ENCODE measurements around the gene NOP9. TPM values are rescaled to one million over a fixed set of nuclear protein-coding genes. Genes with fewer than 3 reads are reported as not detected.

The NOP9 gene
- total RNA-seq: 17.2 and 18.5 TPM in 2 replicates

GRCh38 chr14:24299255-24300191 is at the start of gene NOP9, which contains the start of gene DHRS1:
TSS of gene NOP9 (plus strand) at chr14:24299850. CDS start at chr14:24299955, 105 bp downstream.
TSS of gene DHRS1 (minus strand) at chr14:24299780. CDS start at chr14:24299106, 674 bp downstream.

GRCh38 chr14:24262821-24263733 is 36.6 kb upstream of the NOP9 start, which contains the start of gene TGM1:
TSS of gene TGM1 (minus strand) at chr14:24263177. CDS start at chr14:24262352, 825 bp downstream.

GRCh38 chr14:24271134-24271833 is 28.4 kb upstream of the NOP9 start, which contains the start of gene RABGGTA:
TSS of gene RABGGTA (minus strand) at chr14:24271597. CDS start at chr14:24271115, 482 bp downstream.

GRCh38 chr14:24307575-24308341 is 8.1 kb downstream of the NOP9 start, which contains the start of gene CIDEB:
TSS of gene CIDEB (minus strand) at chr14:24307977. CDS start at chr14:24307858, 119 bp downstream.

DNA sequence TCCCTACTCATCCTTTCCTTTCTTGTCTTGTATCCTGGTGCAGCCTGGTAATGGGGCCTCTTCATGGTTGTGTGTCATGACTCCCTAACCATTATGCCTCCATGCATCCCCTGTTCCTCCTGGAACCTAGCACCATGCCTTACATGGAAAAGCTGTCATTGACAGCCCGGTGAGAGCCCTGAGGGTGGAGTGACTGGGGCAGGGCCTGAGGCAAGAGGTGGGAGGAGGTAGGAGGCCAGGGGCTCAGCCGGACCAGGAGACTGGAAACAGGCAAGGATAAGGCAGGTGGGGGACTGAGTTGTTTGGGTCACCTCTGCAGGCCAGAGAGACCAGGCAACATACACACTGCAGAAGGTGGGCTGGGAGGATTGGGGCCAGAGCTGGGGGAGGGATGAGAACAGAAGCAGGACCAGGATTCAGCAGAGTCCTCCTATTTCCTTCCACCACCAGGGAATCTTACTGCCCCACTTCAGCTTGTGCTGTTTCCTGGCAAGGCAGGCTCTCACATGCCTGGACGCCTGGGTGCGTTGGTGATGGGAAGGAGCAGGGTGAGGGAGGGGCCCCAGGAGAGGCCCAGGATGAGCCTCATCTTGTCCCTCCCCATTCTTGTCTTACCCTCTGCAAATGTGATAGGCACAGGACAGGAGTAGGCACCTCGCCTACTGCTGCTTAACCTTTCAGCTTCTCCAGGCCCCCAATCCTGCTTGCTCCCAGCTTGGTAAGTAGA is 10.1 kb downstream of the NOP9 start, which contains the start of gene LTB4R2:
LTB4R2 (plus strand) TSS at position 603 of the 727 bp plus-strand sequence. CDS start 525 bp downstream, outside the sequence.

DNA sequence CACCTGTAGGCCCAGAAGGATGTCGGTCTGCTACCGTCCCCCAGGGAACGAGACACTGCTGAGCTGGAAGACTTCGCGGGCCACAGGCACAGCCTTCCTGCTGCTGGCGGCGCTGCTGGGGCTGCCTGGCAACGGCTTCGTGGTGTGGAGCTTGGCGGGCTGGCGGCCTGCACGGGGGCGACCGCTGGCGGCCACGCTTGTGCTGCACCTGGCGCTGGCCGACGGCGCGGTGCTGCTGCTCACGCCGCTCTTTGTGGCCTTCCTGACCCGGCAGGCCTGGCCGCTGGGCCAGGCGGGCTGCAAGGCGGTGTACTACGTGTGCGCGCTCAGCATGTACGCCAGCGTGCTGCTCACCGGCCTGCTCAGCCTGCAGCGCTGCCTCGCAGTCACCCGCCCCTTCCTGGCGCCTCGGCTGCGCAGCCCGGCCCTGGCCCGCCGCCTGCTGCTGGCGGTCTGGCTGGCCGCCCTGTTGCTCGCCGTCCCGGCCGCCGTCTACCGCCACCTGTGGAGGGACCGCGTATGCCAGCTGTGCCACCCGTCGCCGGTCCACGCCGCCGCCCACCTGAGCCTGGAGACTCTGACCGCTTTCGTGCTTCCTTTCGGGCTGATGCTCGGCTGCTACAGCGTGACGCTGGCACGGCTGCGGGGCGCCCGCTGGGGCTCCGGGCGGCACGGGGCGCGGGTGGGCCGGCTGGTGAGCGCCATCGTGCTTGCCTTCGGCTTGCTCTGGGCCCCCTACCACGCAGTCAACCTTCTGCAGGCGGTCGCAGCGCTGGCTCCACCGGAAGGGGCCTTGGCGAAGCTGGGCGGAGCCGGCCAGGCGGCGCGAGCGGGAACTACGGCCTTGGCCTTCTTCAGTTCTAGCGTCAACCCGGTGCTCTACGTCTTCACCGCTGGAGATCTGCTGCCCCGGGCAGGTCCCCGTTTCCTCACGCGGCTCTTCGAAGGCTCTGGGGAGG is 11.3 kb downstream of the NOP9 start, which contains the start of gene LTB4R:
LTB4R (plus strand) TSS at position 857 of the 959 bp plus-strand sequence. CDS start 4,150 bp downstream, outside the sequence.

DNA sequence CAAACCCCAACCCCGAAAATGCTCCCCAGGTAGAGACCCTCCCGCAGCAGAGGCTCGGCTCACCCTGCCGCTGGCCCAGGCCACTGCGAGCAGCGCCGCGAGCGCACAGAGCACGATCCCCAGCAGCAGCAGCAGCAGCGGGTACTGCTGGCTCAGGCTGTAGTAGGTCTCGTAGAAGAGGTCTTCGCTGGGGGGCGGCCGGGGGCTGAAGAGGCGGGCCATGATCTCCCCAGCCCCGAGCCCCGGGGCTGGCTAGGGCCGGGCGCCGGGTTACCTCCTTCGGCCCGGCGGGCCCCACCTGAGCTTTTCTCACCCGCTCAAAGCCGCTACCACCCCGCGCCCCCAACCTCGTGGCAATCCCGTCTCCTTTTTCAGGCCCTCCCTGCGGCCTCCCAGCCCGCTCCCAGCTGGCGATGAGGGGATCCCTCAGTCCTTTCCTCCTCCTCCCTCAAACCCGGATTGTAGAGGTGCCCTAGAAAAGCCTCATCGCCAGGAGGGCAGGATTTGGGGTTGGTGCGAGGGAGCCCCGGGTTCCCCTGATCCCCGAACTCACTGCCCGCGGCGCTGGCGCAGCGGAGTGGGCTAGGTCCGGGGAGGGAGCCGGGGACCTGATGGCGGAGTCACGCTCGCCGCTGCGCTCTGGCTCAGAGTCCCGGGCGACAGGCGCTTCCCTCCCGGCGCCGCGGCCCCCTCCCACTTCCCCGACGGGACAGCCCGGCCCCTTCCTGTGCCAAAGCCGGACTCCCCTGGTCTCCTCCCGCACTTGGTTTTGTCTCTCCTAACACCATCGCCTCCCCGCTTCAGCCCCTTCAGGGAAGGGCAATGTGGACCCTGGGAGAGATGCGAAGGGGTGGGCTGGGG is 35.0 kb downstream of the NOP9 start, which contains the start of gene ADCY4:
ADCY4 (minus strand) TSS at position 641 of the 861 bp plus-strand sequence; CDS start at position 222, 419 bp downstream.

GRCh38 chr14:24339284-24340151 is 39.9 kb downstream of the NOP9 start, which contains the start of gene RIPK3:
TSS of gene RIPK3 (minus strand) at chr14:24339991. CDS start at chr14:24339826, 165 bp downstream.

Other genes with a start within 250 kb of the NOP9 start
- gene CARMIL3, start 247.8 kb upstream of the NOP9 start, total RNA-seq: under 0.01 TPM in 2 replicates
- gene CPNE6, start 228.3 kb upstream of the NOP9 start, total RNA-seq: not detected in 2 replicates
- gene PCK2, start 205.5 kb upstream of the NOP9 start, total RNA-seq: 63.3 and 65.6 TPM in 2 replicates
- 42.2 and 43.7 TPM in 2 replicates for gene DCAF11, start 185.1 kb upstream of the NOP9 start, total RNA-seq
- gene NRL, start 184.9 kb upstream of the NOP9 start, total RNA-seq: 0.59 and 2.9 TPM in 2 replicates
- gene FITM1, start 169.2 kb upstream of the NOP9 start, total RNA-seq: not detected in 2 replicates
- 128 and 137 TPM in 2 replicates for gene PSME1, start 163.7 kb upstream of the NOP9 start, total RNA-seq
- gene EMC9, start 158.3 kb upstream of the NOP9 start, total RNA-seq: 31.4 and 38.4 TPM in 2 replicates
- gene PSME2, start 153.2 kb upstream of the NOP9 start, total RNA-seq: 70.1 and 79.7 TPM in 2 replicates
- 49.9 and 53.7 TPM in 2 replicates for gene RNF31, start 152.4 kb upstream of the NOP9 start, total RNA-seq
- 36.3 and 39.8 TPM in 2 replicates for gene IRF9, start 138.6 kb upstream of the NOP9 start, total RNA-seq
- gene REC8, start 127.8 kb upstream of the NOP9 start, total RNA-seq: 54.3 and 64.6 TPM in 2 replicates
- 56.5 and 58.6 TPM in 2 replicates for gene IPO4, start 111.0 kb upstream of the NOP9 start, total RNA-seq
- gene TM9SF1, start 104.4 kb upstream of the NOP9 start, total RNA-seq: 58.4 and 59.5 TPM in 2 replicates
- 0.17 TPM in 1 of 2 replicates, not detected in the other for gene TSSK4, start 94.2 kb upstream of the NOP9 start, total RNA-seq
- 32.4 and 48.6 TPM in 2 replicates for gene CHMP4A, start 86.4 kb upstream of the NOP9 start, total RNA-seq
- gene MDP1, start 83.8 kb upstream of the NOP9 start, total RNA-seq: 18.2 and 19.6 TPM in 2 replicates
- 234 and 246 TPM in 2 replicates for gene NEDD8, start 67.5 kb upstream of the NOP9 start, total RNA-seq
- 53.1 and 54.3 TPM in 2 replicates for gene GMPR2, start 66.9 kb upstream of the NOP9 start, total RNA-seq
- gene TINF2, start 57.2 kb upstream of the NOP9 start, total RNA-seq: 52.6 and 56.7 TPM in 2 replicates
- 0.45 and 1.2 TPM in 2 replicates for gene TGM1, start 36.7 kb upstream of the NOP9 start, total RNA-seq
- 32.1 and 33.9 TPM in 2 replicates for gene RABGGTA, start 28.3 kb upstream of the NOP9 start, total RNA-seq
- 27.4 and 28.2 TPM in 2 replicates for gene DHRS1, start 70 bp upstream of the NOP9 start, total RNA-seq
- gene CIDEB, start 8.1 kb downstream of the NOP9 start, total RNA-seq: 1.3 and 1.8 TPM in 2 replicates
- 1.0 and 3.0 TPM in 2 replicates for gene LTB4R2, start 10.3 kb downstream of the NOP9 start, total RNA-seq
- gene LTB4R, start 11.7 kb downstream of the NOP9 start, total RNA-seq: 0.84 and 1.0 TPM in 2 replicates
- 0.15 and 0.17 TPM in 2 replicates for gene ADCY4, start 35.2 kb downstream of the NOP9 start, total RNA-seq
- 0.45 and 0.84 TPM in 2 replicates for gene RIPK3, start 40.1 kb downstream of the NOP9 start, total RNA-seq
- gene NFATC4, start 68.3 kb downstream of the NOP9 start, total RNA-seq: 25.4 and 28.4 TPM in 2 replicates
- 7.9 and 9.6 TPM in 2 replicates for gene NYNRIN, start 99.2 kb downstream of the NOP9 start, total RNA-seq
- 0.34 and 0.74 TPM in 2 replicates for gene CBLN3, start 129.8 kb downstream of the NOP9 start, total RNA-seq
- 23.9 and 27.1 TPM in 2 replicates for gene KHNYN, start 130.1 kb downstream of the NOP9 start, total RNA-seq
- gene SDR39U1, start 142.9 kb downstream of the NOP9 start, total RNA-seq: 18.8 and 24.2 TPM in 2 replicates
- not detected in 2 replicates for gene CMA1, start 208.4 kb downstream of the NOP9 start, total RNA-seq